H1 (cell line): Measurements from ENCODE around the gene LRTM2. TPM values are rescaled to one million over a fixed set of nuclear protein-coding genes. Genes with fewer than 3 reads are reported as not detected.

Source experiments
- CTCF ChIA-PET: fragments of 300-600 bp; sonication (Branson Sonifier 250); formaldehyde crosslinking; loops from one replicate; lab custom pipeline; 2021; ENCODE audit not compliant: partially characterized antibody; lab: Charles Lee
- POLR2A ChIA-PET: fragments of 300-600 bp; sonication (Branson Sonifier 250); formaldehyde crosslinking; loops from one replicate; lab custom pipeline; 2021; ENCODE audit warnings: inconsistent platforms; ENCODE audit not compliant: partially characterized antibody; lab: Charles Lee
- DNase-seq, 2 experiments: peaks; one replicate each; pipeline versions ENCODE4 v3.0.0 to v3.0.0-alpha.2; 2010 to 2022; ENCODE audit warnings: low spot score in 2 of 2, low read depth in 1 of 2, mixed read lengths in 1 of 2
- FAIRE-seq: peaks from 2 replicates; lab custom pipeline; 2011; peaks lifted over from hg19 to GRCh38; lab: Jason Lieb, UNC
- H2AFZ ChIP-seq: 2 replicates; pipeline ENCODE4 v1.8.1; 2012; ENCODE audit warnings: low read length, inconsistent platforms
- H2AK5ac ChIP-seq: 2 replicates; pipeline ENCODE4 v1.6.1; 2013; ENCODE audit warnings: low read depth, low read length
- H2BK120ac ChIP-seq: replicated peaks from 2 replicates; pipeline ENCODE3; 2013; ENCODE audit warnings: low read depth, low read length, inconsistent platforms
- H2BK12ac ChIP-seq: 2 replicates; pipeline ENCODE4 v1.6.1; 2013; ENCODE audit warnings: low read depth, low read length
- H2BK15ac ChIP-seq: 2 replicates; pipeline ENCODE4 v1.6.1; 2013; ENCODE audit warnings: low read length
- H2BK20ac ChIP-seq: 2 replicates; pipeline ENCODE4 v1.6.1; 2013; ENCODE audit warnings: low read length
- H2BK5ac ChIP-seq: 2 replicates; pipeline ENCODE4 v1.6.1; 2013; ENCODE audit warnings: low read depth, low read length
- H3K14ac ChIP-seq: 2 replicates; pipeline ENCODE4 v1.6.1; 2013; ENCODE audit warnings: inconsistent platforms; ENCODE audit not compliant: insufficient read length
- H3K18ac ChIP-seq: 2 replicates; pipeline ENCODE4 v1.6.1; 2013; ENCODE audit warnings: low read length; ENCODE audit errors: extremely low read depth
- H3K23ac ChIP-seq: 2 replicates; pipeline ENCODE4 v1.6.1; 2013; ENCODE audit warnings: inconsistent platforms; ENCODE audit not compliant: insufficient read length
- H3K23me2 ChIP-seq: 2 replicates; pipeline ENCODE4 v1.6.1; 2013; ENCODE audit warnings: low read depth, low read length
- H3K27ac ChIP-seq: 2 replicates; pipeline ENCODE4 v1.6.1; 2011; ENCODE audit warnings: low read depth, low read length, inconsistent platforms
- H3K27me3 ChIP-seq, 4 experiments: replicated peaks in 1 of 4; 1 replicate in 1 of 4; 2 replicates in 3 of 4; pipeline versions ENCODE4 v1.6.1 to v1.8.1; 2011 to 2013; ENCODE audit warnings: low read length in 3 of 4, mild to moderate bottlenecking in 3 of 4, inconsistent platforms in 2 of 4, mixed read lengths in 2 of 4, moderate library complexity in 1 of 4; ENCODE audit not compliant: control insufficient read depth in 3 of 4, insufficient read depth in 3 of 4; ENCODE audit errors: extremely low read depth in 1 of 4
- H3K36me3 ChIP-seq, 4 experiments: 2 replicates each; pipeline versions ENCODE4 v1.6.1 to v1.8.1; 2011 to 2013; ENCODE audit warnings: mild to moderate bottlenecking in 4 of 4, low read length in 3 of 4, moderate library complexity in 2 of 4, control low read depth in 1 of 4, inconsistent platforms in 1 of 4; ENCODE audit not compliant: insufficient read depth in 4 of 4, control insufficient read depth in 2 of 4
- H3K4ac ChIP-seq: replicated peaks from 2 replicates; pipeline ENCODE3; 2013; ENCODE audit warnings: low read length, low read depth, mixed read lengths, inconsistent platforms; ENCODE audit not compliant: insufficient read length
- H3K4me1 ChIP-seq, 4 experiments: replicated peaks in 1 of 4; 1 replicate in 1 of 4; 2 replicates in 3 of 4; pipeline versions ENCODE4 v1.6.1 to v1.8.1; 2011 to 2013; ENCODE audit warnings: low read length in 3 of 4, inconsistent platforms in 2 of 4, mixed read lengths in 1 of 4; ENCODE audit not compliant: insufficient read depth in 4 of 4, control insufficient read depth in 3 of 4
- H3K4me2 ChIP-seq, 2 experiments: 2 replicates each; pipeline versions ENCODE4 v1.6.1 to v1.8.1; 2011 to 2013; ENCODE audit warnings: low read depth in 2 of 2, low read length in 2 of 2, control low read depth in 1 of 2, inconsistent platforms in 1 of 2, mild to moderate bottlenecking in 1 of 2; ENCODE audit not compliant: insufficient read depth in 1 of 2
- H3K4me3 ChIP-seq, 4 experiments: fragments of 200-600, 300-600 bp in 1 of 4; sonication (generic), shearing (Covaris generic), sonication (Bioruptor Twin) in 1 of 4; 2 replicates each; pipeline versions ENCODE4 v1.5.1 to v1.8.1; 2011 to 2016; ENCODE audit warnings: low read length in 4 of 4, low read depth in 3 of 4, control low read depth in 2 of 4, inconsistent platforms in 2 of 4, mild to moderate bottlenecking in 2 of 4, mixed read lengths in 1 of 4, moderate library complexity in 1 of 4; ENCODE audit not compliant: insufficient read depth in 2 of 4; ENCODE audit errors: extremely low read depth in 1 of 4
- H3K56ac ChIP-seq: replicated peaks from 2 replicates; pipeline ENCODE3; 2013; ENCODE audit warnings: low read depth, mild to moderate bottlenecking, mixed read lengths, low read length, inconsistent platforms; ENCODE audit not compliant: insufficient read length
- H3K79me1 ChIP-seq: 2 replicates; pipeline ENCODE4 v1.6.1; 2013; ENCODE audit warnings: low read depth, low read length, control low read depth
- H3K79me2 ChIP-seq, 2 experiments: 2 replicates each; pipeline versions ENCODE4 v1.6.1 to v1.8.1; 2012 to 2013; ENCODE audit warnings: low read length in 2 of 2, mild to moderate bottlenecking in 2 of 2, inconsistent platforms in 1 of 2; ENCODE audit not compliant: insufficient read depth in 2 of 2, control insufficient read depth in 1 of 2
- H3K9ac ChIP-seq, 4 experiments: replicated peaks in 1 of 4; 1 replicate in 1 of 4; 2 replicates in 3 of 4; pipeline versions ENCODE4 v1.6.1 to v1.8.1; 2011 to 2013; ENCODE audit warnings: low read depth in 3 of 4, low read length in 3 of 4, control low read depth in 2 of 4, mild to moderate bottlenecking in 2 of 4, moderate library complexity in 2 of 4, inconsistent platforms in 1 of 4; ENCODE audit errors: extremely low read depth in 1 of 4
- H3K9me3 ChIP-seq, 2 experiments: 2 replicates each; pipeline versions ENCODE4 v1.6.1 to v1.8.1; 2012 to 2013; ENCODE audit warnings: mild to moderate bottlenecking in 2 of 2, moderate library complexity in 2 of 2, control low read depth in 1 of 2, inconsistent platforms in 1 of 2, low read depth in 1 of 2, low read length in 1 of 2, mixed read lengths in 1 of 2; ENCODE audit not compliant: insufficient read depth in 2 of 2
- H4K20me1 ChIP-seq, 2 experiments: replicated peaks in 1 of 2; 2 replicates each; pipeline versions ENCODE3 to v1.8.1; 2011 to 2013; ENCODE audit warnings: inconsistent platforms in 2 of 2, low read length in 2 of 2, mild to moderate bottlenecking in 1 of 2; ENCODE audit not compliant: insufficient read depth in 2 of 2, control insufficient read depth in 1 of 2
- H4K5ac ChIP-seq: 2 replicates; pipeline ENCODE4 v1.6.1; 2013; ENCODE audit warnings: low read length, low read depth, mixed read lengths, inconsistent platforms; ENCODE audit not compliant: insufficient read length
- H4K8ac ChIP-seq: 2 replicates; pipeline ENCODE4 v1.8.0; 2013; ENCODE audit warnings: mild to moderate bottlenecking, moderate library complexity, low read length, inconsistent platforms; ENCODE audit not compliant: insufficient read depth; ENCODE audit errors: extremely low read depth
- H4K91ac ChIP-seq: replicated peaks from 2 replicates; pipeline ENCODE3; 2013; ENCODE audit warnings: low read length, mixed read lengths, inconsistent platforms; ENCODE audit not compliant: insufficient read length
- BACH1 ChIP-seq: IDR thresholded peaks from 2 replicates; pipeline ENCODE4 v1.6.1; 2012; ENCODE audit warnings: low read length, improper control_type of control experiment
- CBX8 ChIP-seq: fragments of 300-800, 300-1000 bp; sonication (generic); IDR thresholded peaks from 2 replicates; pipeline ENCODE4 v1.7.1; 2016; ENCODE audit warnings: low read depth, low read length, borderline replicate concordance
- CEBPB ChIP-seq: IDR thresholded peaks from 2 replicates; pipeline ENCODE4 v1.6.1; 2012; ENCODE audit warnings: low read depth, low read length
- CREB1 ChIP-seq: IDR thresholded peaks from 2 replicates; pipeline ENCODE4 v1.6.1; 2012; ENCODE audit warnings: inconsistent platforms
- FOSL1 ChIP-seq: IDR thresholded peaks from 2 replicates; pipeline ENCODE4 v1.6.1; 2011; ENCODE audit warnings: mild to moderate bottlenecking, low read depth, low read length, moderate library complexity; ENCODE audit not compliant: insufficient read depth
- GABPA ChIP-seq: IDR thresholded peaks from 2 replicates; pipeline ENCODE4 v1.6.1; 2011; ENCODE audit warnings: mild to moderate bottlenecking, low read length, moderate library complexity, borderline replicate concordance; ENCODE audit not compliant: insufficient read depth
- NRF1 ChIP-seq: IDR thresholded peaks from 2 replicates; pipeline ENCODE4 v1.6.1; 2011; ENCODE audit warnings: mild to moderate bottlenecking, low read depth, low read length, improper control_type of control experiment
- PHF8 ChIP-seq: fragments of 200-600 bp; sonication (generic); conservative IDR thresholded peaks from 2 replicates; pipeline ENCODE4 v1.7.1; 2012; ENCODE audit warnings: low read depth, mild to moderate bottlenecking, inconsistent platforms, low read length, moderate library complexity
- RFX5 ChIP-seq: IDR thresholded peaks from 2 replicates; pipeline ENCODE4 v1.6.1; 2011; ENCODE audit warnings: low read depth, low read length, improper control_type of control experiment, borderline replicate concordance
- SAP30 ChIP-seq: fragments of 300-600 bp; sonication (generic); IDR thresholded peaks from 2 replicates; pipeline ENCODE4 v1.7.1; 2012; ENCODE audit warnings: low read length, moderate library complexity, mild to moderate bottlenecking, inconsistent platforms; ENCODE audit not compliant: insufficient read depth, insufficient replicate concordance
- SP2 ChIP-seq: IDR thresholded peaks from 2 replicates; pipeline ENCODE4 v1.6.1; 2012; ENCODE audit warnings: mild to moderate bottlenecking, low read length, inconsistent platforms
- WGBS, 2 experiments: shearing (Covaris generic) in 1 of 2; methylation state at CpG; one replicate each; pipeline versions ENCODE4 v1.1.6 to v1.1.7; 2013 to 2015; ENCODE audit warnings: low lambda C conversion rate in 2 of 2, mixed read lengths in 2 of 2, inconsistent platforms in 1 of 2, low coverage in 1 of 2, missing lambda C conversion rate in 1 of 2; ENCODE audit not compliant: insufficient replicate concordance in 2 of 2, insufficient coverage in 1 of 2, insufficient read length in 1 of 2; ENCODE audit errors: extremely low coverage in 1 of 2, missing lambda C conversion rate in 1 of 2; 5-methylcytosine and 5-hydroxymethylcytosine counted together
- polyA plus RNA-seq, 7 experiments: library from polyadenylated mRNA; depleted of rRNA in 3 of 7; stranded (reverse) in 5 of 7; unstranded in 2 of 7; fragments of >200 nt in 5 of 7; fragments of 200-250 nt in 2 of 7; gene quantifications; 1 replicate in 5 of 7; 2 replicates in 1 of 7; 4 replicates in 1 of 7; pipeline versions ENCODE4 v1.2.1 to v1.2.3, GENCODE V29; 2011 to 2013; ENCODE audit warnings: missing spikeins in 2 of 7, mixed read lengths in 2 of 7
- total RNA-seq: library from RNA; stranded (reverse); fragmentation: NEBNext Ultra II Directional; extraction: Animal tissue kit (Norgen Biotek cat#: 25700); gene quantifications from 2 replicates; pipeline ENCODE4 v1.2.1, GENCODE V29; 2021

LRTM2 gene
- total and polyA plus RNA-seq, 2 of the 8 experiments (the other 6 are each of a cell fraction or from before 2014, with no cell fraction given): 0.06 TPM; not detected in 1

DNA sequence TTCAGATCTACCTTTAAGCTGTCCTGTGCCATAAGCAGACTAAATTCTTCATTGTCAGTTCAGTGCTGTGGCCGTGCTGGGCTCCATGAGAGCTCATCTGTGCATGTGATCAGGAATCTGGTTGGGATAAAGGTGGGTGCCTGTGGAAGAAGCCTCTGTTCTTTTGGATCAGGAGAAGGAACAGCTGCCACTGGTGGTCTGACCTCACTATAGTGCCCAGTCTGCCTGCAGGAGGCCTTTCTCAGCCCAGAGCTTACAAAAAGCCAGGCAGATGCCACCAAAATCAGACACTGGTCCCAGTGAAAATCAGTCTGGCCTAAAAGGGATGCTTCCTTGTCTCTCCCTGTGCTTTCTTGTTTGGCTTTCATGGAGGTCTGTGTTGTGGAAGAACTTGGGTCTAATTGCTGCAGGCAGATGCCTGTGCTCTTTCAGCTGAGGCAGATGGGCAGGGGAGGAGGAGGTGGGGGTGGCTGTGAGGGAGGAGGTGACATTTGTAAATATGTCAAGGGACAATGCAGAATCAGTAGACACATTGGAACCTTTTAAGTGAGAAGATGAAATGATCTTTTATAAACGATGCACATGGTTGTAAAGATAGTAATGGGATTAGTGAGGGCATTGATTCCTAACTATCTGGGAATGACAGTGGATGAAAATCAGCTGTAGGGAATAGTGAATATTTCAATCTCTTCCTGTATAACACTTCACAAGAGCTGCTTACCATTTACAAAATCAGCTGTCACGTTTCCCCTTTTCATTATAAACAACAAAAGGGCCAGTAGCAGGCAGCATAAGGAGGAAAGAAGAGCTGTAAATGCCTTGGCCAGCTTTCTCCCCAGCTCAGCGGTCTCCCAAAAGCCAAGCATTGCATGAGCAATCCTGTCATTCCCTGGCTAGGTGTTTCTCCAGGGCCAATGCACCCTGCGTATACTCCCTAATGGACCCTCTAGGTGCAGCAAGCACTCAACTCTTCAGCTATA is 53.5 kb downstream of the LRTM2 start:
- no peak overlapping the region for H2BK12ac ChIP-seq
- H3K23ac ChIP-seq: no peak overlapping the region
- no peaks in the 10 kb centered on the region; a peak in 2 of 7 replicates for H3K27me3 ChIP-seq
- peaks cover 0 to 5% (median under 1%) of the 10 kb centered on the region in 4 experiments; a peak in 3 of 7 replicates for H3K4me1 ChIP-seq
- H2BK15ac ChIP-seq: no peak overlapping the region
- no peak overlapping the region for H2BK20ac ChIP-seq
- H3K79me1 ChIP-seq: no peaks in the 10 kb centered on the region; the same call in 1 of the 2 replicates
- H3K9ac ChIP-seq: no peak overlapping the region
- H4K8ac ChIP-seq: no peak overlapping the region
- peaks cover 0 to 3% of the 10 kb centered on the region in 2 experiments for H4K20me1 ChIP-seq
- no peak for FAIRE-seq
- H3K18ac ChIP-seq: no peak overlapping the region
- H3K56ac ChIP-seq: no peak overlapping the region
- H4K5ac ChIP-seq: no peak overlapping the region
- H3K4me2 ChIP-seq: no peak overlapping the region
- H3K36me3 ChIP-seq: no peaks in the 10 kb centered on the region
- no peak overlapping the region for H3K4me3 ChIP-seq
- no peak overlapping the region for H2BK120ac ChIP-seq
- H2AK5ac ChIP-seq: no peak overlapping the region
- H3K23me2 ChIP-seq: peaks cover 3% of the 10 kb centered on the region; the same call in 1 of the 2 replicates
- no peak overlapping the region for H2BK5ac ChIP-seq
- no peak for DNase-seq
- H3K79me2 ChIP-seq: no peaks in the 10 kb centered on the region
- WGBS, 2 experiments: 84% methylated on average over 5 of the region's 5 CpGs; no CpG with 5 or more reads in 1 of the 2 experiments
- H4K91ac ChIP-seq: no peak overlapping the region
- peaks cover 0 to 2% of the 10 kb centered on the region in 2 experiments; a peak in 1 of 4 replicates for H3K9me3 ChIP-seq
- CTCF ChIA-PET: interaction anchor here (0.5 to 2.4 kb wide), 9 partner anchors 13 to 209 kb away, joined by 3 to 7 read pairs (median 3); no protein-coding TSS in a partner anchor
- H3K27ac ChIP-seq: no peak overlapping the region
- H3K4ac ChIP-seq: no peak overlapping the region
- no peak overlapping the region for H2AFZ ChIP-seq
- H3K14ac ChIP-seq: no peak overlapping the region
- POLR2A ChIA-PET: no interaction called here
- TF ChIP-seq SP2 (no peak), FOSL1 (no peak), BACH1 (no peak), GABPA (no peak), CREB1 (no peak), CBX8 (no peak), SAP30 (no peak), PHF8 (no peak), RFX5 (no peak), NRF1 (no peak), CEBPB (no peak)
